Neural cell (in vitro differentiated cells): ENCODE data around the gene CDCA5. TPM values are rescaled to one million over a fixed set of nuclear protein-coding genes. Genes with fewer than 3 reads are reported as not detected.

ENCODE experiments used
- H2AFZ ChIP-seq: fragments of 200-600, 300-800 bp; sonication (generic), shearing (Covaris generic); 2 replicates; pipeline ENCODE4 v1.6.0; 2014; ENCODE audit warnings: low read depth, mild to moderate bottlenecking, antibody characterized with exemption, low read length, moderate library complexity
- H3F3A ChIP-seq: fragments of 200-600 bp; shearing (Covaris generic); 2 replicates; pipeline ENCODE4 v1.6.1; 2016; ENCODE audit warnings: mild to moderate bottlenecking, moderate library complexity, mixed read lengths, antibody characterized with exemption, low read length; ENCODE audit not compliant: insufficient read depth, poor library complexity, severe bottlenecking
- H3K27ac ChIP-seq: fragments of 200-600, 300-800 bp; sonication (generic), shearing (Covaris generic); 2 replicates; pipeline ENCODE4 v1.5.1; 2014; ENCODE audit warnings: mild to moderate bottlenecking, low read length, moderate library complexity
- H3K27me3 ChIP-seq: fragments of 300-800, 200-600 bp; sonication (generic), shearing (Covaris generic); 2 replicates; pipeline ENCODE4 v1.6.0; 2014; ENCODE audit warnings: mild to moderate bottlenecking, low read depth, low read length, moderate library complexity; ENCODE audit not compliant: insufficient read depth
- H3K36me3 ChIP-seq: fragments of 300-800, 200-600 bp; sonication (generic), shearing (Covaris generic); 2 replicates; pipeline ENCODE4 v1.5.1; 2014; ENCODE audit warnings: mild to moderate bottlenecking, antibody characterized with exemption, low read length, moderate library complexity; ENCODE audit not compliant: insufficient read depth
- H3K4me2 ChIP-seq: fragments of 300-800, 200-600 bp; sonication (generic), shearing (Covaris generic); 2 replicates; pipeline ENCODE4 v1.6.0; 2014; ENCODE audit warnings: mild to moderate bottlenecking, low read length
- H3K4me3 ChIP-seq: fragments of 300-800, 200-600 bp; sonication (generic), shearing (Covaris generic); 2 replicates; pipeline ENCODE4 v1.5.1; 2014; ENCODE audit warnings: mild to moderate bottlenecking, low read length, moderate library complexity
- H3K79me2 ChIP-seq: fragments of 200-600 bp; shearing (Covaris generic); replicated peaks from 2 replicates; pipeline ENCODE4 v1.6.0; 2014; ENCODE audit warnings: mild to moderate bottlenecking, low read length, moderate library complexity; ENCODE audit not compliant: insufficient read depth
- H3K9ac ChIP-seq: fragments of 300-800, 200-600 bp; sonication (generic), shearing (Covaris generic); 2 replicates; pipeline ENCODE4 v1.6.1; 2016; ENCODE audit warnings: mild to moderate bottlenecking, low read length, mixed read lengths
- H3K9me2 ChIP-seq: fragments of 200-600 bp; shearing (Covaris generic); 2 replicates; pipeline ENCODE4 v1.6.1; 2016; ENCODE audit warnings: mild to moderate bottlenecking, low read length, mixed read lengths; ENCODE audit not compliant: insufficient read depth
- H3K9me3 ChIP-seq: fragments of 200-600, 300-800 bp; sonication (generic), shearing (Covaris generic); 2 replicates; pipeline ENCODE4 v1.6.1; 2016; ENCODE audit warnings: mild to moderate bottlenecking, mixed run types, low read length, moderate library complexity, mixed read lengths
- H4K20me1 ChIP-seq: fragments of 200-600 bp; shearing (Covaris generic); 2 replicates; pipeline ENCODE4 v1.6.1; 2016; ENCODE audit warnings: mild to moderate bottlenecking, mixed run types; ENCODE audit not compliant: insufficient read depth
- CTCF ChIP-seq: fragments of 450-650 bp; IDR thresholded peaks from 2 replicates; pipeline ENCODE4 v1.5.1; 2014; ENCODE audit warnings: antibody characterized with exemption, mild to moderate bottlenecking, moderate library complexity; ENCODE audit not compliant: poor library complexity, severe bottlenecking
- EP300 ChIP-seq: fragments of 450-650 bp; conservative IDR thresholded peaks from 2 replicates; pipeline ENCODE4 v1.6.1; 2014; ENCODE audit warnings: antibody characterized with exemption, mild to moderate bottlenecking, moderate library complexity; ENCODE audit not compliant: poor library complexity, severe bottlenecking
- EZH2 ChIP-seq: fragments of 200-600, 300-800 bp; shearing (Covaris generic), sonication (generic); IDR thresholded peaks from 2 replicates; pipeline ENCODE4 v1.6.1; 2014; ENCODE audit warnings: antibody characterized with exemption, low read length, borderline replicate concordance, mild to moderate bottlenecking; ENCODE audit not compliant: insufficient read depth, poor library complexity, severe bottlenecking
- MXI1 ChIP-seq: fragments of 450-650 bp; conservative IDR thresholded peaks from 2 replicates; pipeline ENCODE4 v1.6.1; 2014; ENCODE audit warnings: antibody characterized with exemption, mild to moderate bottlenecking; ENCODE audit not compliant: poor library complexity, severe bottlenecking
- POLR2AphosphoS5 ChIP-seq: IDR thresholded peaks from 2 replicates; pipeline ENCODE4 v1.6.1; 2012
- RAD21 ChIP-seq: fragments of 450-650 bp; conservative IDR thresholded peaks from 2 replicates; pipeline ENCODE4 v1.6.1; 2014; ENCODE audit warnings: antibody characterized with exemption, mild to moderate bottlenecking, moderate library complexity
- REST ChIP-seq: IDR thresholded peaks from 2 replicates; pipeline ENCODE4 v1.6.1; 2012; ENCODE audit warnings: borderline replicate concordance
- SMC3 ChIP-seq: fragments of 450-650 bp; conservative IDR thresholded peaks from 2 replicates; pipeline ENCODE4 v1.6.1; 2014; ENCODE audit warnings: antibody characterized with exemption, mild to moderate bottlenecking, moderate library complexity; ENCODE audit not compliant: poor library complexity
- TAF1 ChIP-seq: IDR thresholded peaks from 2 replicates; pipeline ENCODE4 v1.6.1; 2012; ENCODE audit warnings: low read depth
- polyA plus RNA-seq: library from polyadenylated mRNA; depleted of rRNA; stranded (reverse); fragments of >200 nt; gene quantifications from 2 replicates; pipeline ENCODE4 v1.2.3, GENCODE V29; 2014

Gene CDCA5
- polyA plus RNA-seq, 1 donor from 2014 or later: 2.3 TPM

- no peak overlapping the region for H2AFZ ChIP-seq
- H3K27ac ChIP-seq: no peak overlapping the region
- no peak overlapping the region for H3K4me3 ChIP-seq
- H3K36me3 ChIP-seq: no peaks in the 10 kb centered on the region
- peaks cover 16% of the 10 kb centered on the region for H3K79me2 ChIP-seq
- H3K4me2 ChIP-seq: no peak overlapping the region
- no peak for TF ChIP-seq SMC3
- TF ChIP-seq REST: no peak
- no peak for TF ChIP-seq MXI1
- no peak for TF ChIP-seq TAF1
- no peak for TF ChIP-seq EZH2
- no peak for TF ChIP-seq EP300
- no peak for TF ChIP-seq POLR2AphosphoS5
- no peak for TF ChIP-seq CTCF
- no peak for TF ChIP-seq RAD21
- H3K9me3 ChIP-seq: no peaks in the 10 kb centered on the region
- peaks cover 5% of the 10 kb centered on the region for H3F3A ChIP-seq
- no peak overlapping the region for H3K9ac ChIP-seq
- no peaks in the 10 kb centered on the region for H4K20me1 ChIP-seq
- no peaks in the 10 kb centered on the region for H3K27me3 ChIP-seq
- H3K9me2 ChIP-seq: no peaks in the 10 kb centered on the region
Measured at GRCh38 chr11:65131417-65131776, 47.6 kb upstream of the CDCA5 start.

- H3F3A ChIP-seq: peaks cover 1% of the 10 kb centered on the region
- no peak overlapping the region for H3K4me3 ChIP-seq
- H3K27ac ChIP-seq: no peak overlapping the region
- no peaks in the 10 kb centered on the region for H3K36me3 ChIP-seq
- H4K20me1 ChIP-seq: no peaks in the 10 kb centered on the region
- H3K9me3 ChIP-seq: no peaks in the 10 kb centered on the region
- H3K9ac ChIP-seq: no peak overlapping the region
- H3K27me3 ChIP-seq: no peaks in the 10 kb centered on the region
- H3K79me2 ChIP-seq: peaks cover 16% of the 10 kb centered on the region
- no peak for TF ChIP-seq TAF1
- no peak for TF ChIP-seq REST
- TF ChIP-seq RAD21: no peak
- no peak for TF ChIP-seq SMC3
- no peak for TF ChIP-seq EP300
- TF ChIP-seq EZH2: no peak
- TF ChIP-seq POLR2AphosphoS5: no peak
- TF ChIP-seq MXI1: no peak
- no peak for TF ChIP-seq CTCF
- no peak overlapping the region for H2AFZ ChIP-seq
- no peak overlapping the region for H3K4me2 ChIP-seq
- no peaks in the 10 kb centered on the region for H3K9me2 ChIP-seq
Measured at GRCh38 chr11:65130631-65131416, 47.0 kb upstream of the CDCA5 start.
